ENCODE results near the gene FEM1B. TPM values are rescaled to one million over a fixed set of nuclear protein-coding genes. Genes with fewer than 3 reads are reported as not detected.

The FEM1B gene
- total RNA-seq, 1 donor from 2014 or later, result 54.1 TPM

GRCh38 chr15:68259883-68260282 is 17.7 kb upstream of the FEM1B start:
- DNase-seq (ENCODE audit: low read depth), result no peak

GRCh38 chr15:68261241-68261640 is 16.3 kb upstream of the FEM1B start:
- no peak for DNase-seq (ENCODE audit: low read depth)

GRCh38 chr15:68261980-68262379 is 15.6 kb upstream of the FEM1B start:
- no peak for DNase-seq (ENCODE audit: low read depth)

GRCh38 chr15:68262514-68263356 is 14.8 kb upstream of the FEM1B start:
- DNase-seq (ENCODE audit: low read depth), result no peak

- DNase-seq (ENCODE audit: low read depth), result no peak
These were observed 13.3 kb upstream of the FEM1B start for GRCh38 chr15:68264282-68264681.

GRCh38 chr15:68265081-68265480 is 12.5 kb upstream of the FEM1B start:
- DNase-seq (ENCODE audit: low read depth), result no peak

GRCh38 chr15:68265674-68266073 is 11.9 kb upstream of the FEM1B start:
- no peak for DNase-seq (ENCODE audit: low read depth)

GRCh38 chr15:68268405-68268804 is 9.1 kb upstream of the FEM1B start:
- no peak for DNase-seq (ENCODE audit: low read depth)

GRCh38 chr15:68271854-68272471 is 5.6 kb upstream of the FEM1B start:
- DNase-seq (ENCODE audit: low read depth), result peak; percentile 87

GRCh38 chr15:68272721-68273271 is 4.7 kb upstream of the FEM1B start:
- no peak for DNase-seq (ENCODE audit: low read depth)

GRCh38 chr15:68274201-68274848 is 3.2 kb upstream of the FEM1B start:
- no peak for DNase-seq (ENCODE audit: low read depth)

- peak; percentile 75 for DNase-seq (ENCODE audit: low read depth)
These were observed 2.3 kb upstream of the FEM1B start for GRCh38 chr15:68275165-68275746.

GRCh38 chr15:68276668-68277067 is 877 bp upstream of the FEM1B start:
- DNase-seq (ENCODE audit: low read depth), result no peak

- DNase-seq (ENCODE audit: low read depth), result no peak
These were observed 378 bp upstream of the FEM1B start for GRCh38 chr15:68277131-68277602.

GRCh38 chr15:68278345-68278594 is 725 bp downstream of the FEM1B start:
- no peak for DNase-seq (ENCODE audit: low read depth)

GRCh38 chr15:68278595-68279405 is 1.3 kb downstream of the FEM1B start:
- no peak for DNase-seq (ENCODE audit: low read depth)

GRCh38 chr15:68279779-68280753 is 2.5 kb downstream of the FEM1B start:
- no peak for DNase-seq (ENCODE audit: low read depth)

- no peak for DNase-seq (ENCODE audit: low read depth)
These were observed 3.5 kb downstream of the FEM1B start for GRCh38 chr15:68281008-68281407.

GRCh38 chr15:68283401-68283800 is 5.9 kb downstream of the FEM1B start:
- DNase-seq (ENCODE audit: low read depth), result no peak

- no peak for DNase-seq (ENCODE audit: low read depth)
These were observed 7.2 kb downstream of the FEM1B start for GRCh38 chr15:68284616-68285258.
